ENCODE results near the gene CLDN25.
A peak's percentile ranks its signal among the peaks of the same experiment; 100 is the strongest.
"Not testable (repeated sequence)": the region's sequence is repeated elsewhere in the genome, so short reads cannot be mapped to it uniquely, and the experiment has no call there.

Gene CLDN25

DNA sequence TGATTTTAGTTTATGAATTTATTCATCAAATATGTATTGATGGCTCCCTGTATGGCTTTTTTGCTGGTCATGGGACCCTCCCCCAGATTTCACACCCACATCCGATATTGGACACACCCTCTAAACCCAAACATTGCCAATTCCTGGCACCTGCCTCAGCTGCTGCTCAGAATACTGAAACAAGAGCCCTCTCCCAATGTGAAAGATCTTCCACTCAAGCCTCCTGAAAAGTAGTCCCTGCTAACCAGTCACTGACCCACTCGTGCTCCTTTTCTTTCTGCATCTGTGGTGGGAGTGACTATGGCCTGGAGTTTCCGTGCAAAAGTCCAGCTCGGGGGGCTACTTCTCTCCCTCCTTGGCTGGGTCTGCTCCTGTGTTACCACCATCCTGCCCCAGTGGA is at the start of gene CLDN25:
Gene CLDN25 (plus strand): TSS at position 301 of the 400 bp plus-strand sequence. CDS start 0 bp downstream, at position 301.
- no peak for DNase-seq (ENCODE audit: low read depth in 2 of 3, low spot score in 2 of 3)

DNA sequence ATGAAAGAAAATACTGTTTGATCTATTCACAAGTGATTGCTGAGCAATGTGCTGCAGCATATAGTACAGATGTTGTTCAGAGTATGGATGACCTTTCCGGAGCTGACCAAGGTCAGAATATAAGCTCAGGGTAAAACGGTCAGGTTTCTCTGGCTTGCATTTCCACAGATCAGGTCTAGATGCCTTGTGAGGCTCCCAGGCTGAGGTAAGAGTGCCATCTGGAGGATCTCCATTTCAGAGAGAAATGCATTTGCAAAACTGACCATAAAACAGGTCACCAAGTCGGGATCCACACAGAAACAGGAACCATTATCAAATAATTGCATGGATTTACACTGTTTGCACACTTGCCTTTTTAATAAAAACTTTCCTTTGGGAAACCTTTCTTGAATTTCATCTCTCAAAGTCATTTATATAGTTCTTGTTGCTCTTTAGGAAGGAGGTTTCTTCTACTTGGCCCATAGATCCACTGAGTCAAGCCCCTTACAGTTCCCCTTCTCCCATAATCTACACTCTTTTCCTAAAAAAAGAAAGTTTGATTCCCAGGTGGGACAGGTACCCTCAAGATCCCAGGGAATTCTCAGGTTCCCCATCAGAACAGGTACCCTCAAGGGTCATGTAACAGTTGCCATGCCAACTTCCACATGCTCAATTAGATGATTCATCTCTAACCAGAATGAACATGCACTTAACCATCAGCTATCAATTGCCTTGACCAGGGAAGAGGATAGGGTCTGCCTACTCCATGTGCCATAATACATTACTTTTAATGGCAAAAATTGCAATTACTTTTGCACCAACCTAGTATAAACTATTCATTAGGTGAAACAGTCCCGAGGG is 48.5 kb upstream of the CLDN25 start:
- DNase-seq (ENCODE audit: low read depth in 2 of 3, low spot score in 2 of 3), result no peak

DNA sequence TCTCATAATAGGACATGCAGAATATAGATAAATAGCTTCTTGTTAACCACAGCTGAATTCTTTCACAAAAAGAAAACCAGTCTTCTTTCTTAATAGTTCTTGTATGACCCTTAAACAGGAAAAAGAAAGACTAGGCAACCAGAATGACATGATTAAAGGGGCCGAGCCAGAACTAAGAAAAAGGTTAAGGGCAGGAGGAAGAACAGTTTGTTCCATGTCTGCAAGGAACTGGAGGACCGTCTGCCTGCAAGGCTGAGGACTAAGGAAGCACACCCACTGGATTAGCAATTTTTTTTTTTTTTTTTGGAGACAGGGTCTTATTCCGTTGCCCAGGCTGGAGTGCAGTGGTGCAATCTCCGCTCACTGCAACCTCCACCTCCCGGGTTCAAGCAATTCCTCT is 47.5 kb upstream of the CLDN25 start:
- DNase-seq (ENCODE audit: low read depth in 2 of 3, low spot score in 2 of 3), result no peak

DNA sequence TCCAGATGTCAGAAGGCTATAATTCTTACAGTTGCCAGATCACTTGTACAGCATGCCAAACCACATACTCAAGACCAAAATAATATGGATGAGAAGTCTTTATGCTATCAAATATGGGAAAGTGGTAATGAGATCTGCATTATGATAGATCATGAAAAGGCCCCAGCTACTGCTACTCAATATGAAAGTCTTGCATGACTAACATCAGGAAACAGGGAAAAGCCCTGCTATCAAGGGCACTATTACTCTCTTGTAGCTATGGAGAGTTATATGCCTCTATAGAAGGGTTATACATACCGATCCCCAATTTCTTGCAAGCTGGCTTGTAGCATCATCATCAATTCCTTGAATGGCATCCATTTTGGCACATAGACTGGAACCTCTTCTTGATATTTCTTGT is 43.3 kb upstream of the CLDN25 start:
- DNase-seq (ENCODE audit: low read depth in 2 of 3, low spot score in 2 of 3), result no peak

DNA sequence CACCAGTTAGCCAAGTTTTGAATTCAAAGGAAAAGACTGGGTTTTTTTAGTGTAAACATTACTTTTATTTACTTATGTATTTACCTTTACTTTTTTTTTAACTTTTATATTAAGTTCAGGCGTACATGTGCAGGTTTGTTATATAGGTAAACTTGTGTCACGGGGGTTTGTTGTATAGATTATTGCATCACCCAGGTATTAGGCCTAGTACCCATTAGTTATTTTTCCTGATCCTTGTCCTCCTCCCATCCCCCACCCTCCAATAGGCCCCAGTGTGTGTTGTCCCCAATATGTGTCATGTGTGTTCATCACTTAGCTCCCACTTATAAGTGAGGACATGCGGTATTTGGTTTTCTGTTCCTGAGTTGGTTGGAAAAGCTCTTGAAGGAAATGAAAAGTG is 26.7 kb upstream of the CLDN25 start:
- DNase-seq (ENCODE audit: low read depth in 2 of 3, low spot score in 2 of 3), result no peak

DNA sequence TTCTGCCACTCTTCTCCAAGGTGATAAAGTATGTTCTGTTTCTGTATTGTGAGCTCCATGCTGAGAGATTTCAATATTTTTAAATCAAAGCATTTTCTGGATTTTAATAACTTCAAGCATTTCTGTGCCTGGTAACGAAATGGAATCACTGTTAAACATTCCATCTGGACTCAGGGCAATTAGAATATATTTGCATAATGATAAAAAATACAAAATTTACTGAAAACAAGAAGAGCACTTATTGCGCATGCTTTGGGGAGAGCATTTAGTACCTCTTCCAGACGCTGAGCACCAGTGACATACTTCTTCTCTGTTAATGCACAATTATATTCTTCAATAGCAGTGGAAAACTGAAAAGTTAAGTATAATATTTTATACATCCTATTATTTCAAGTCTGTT is 19.4 kb upstream of the CLDN25 start:
- no peak for DNase-seq (ENCODE audit: low read depth in 2 of 3, low spot score in 2 of 3)

DNA sequence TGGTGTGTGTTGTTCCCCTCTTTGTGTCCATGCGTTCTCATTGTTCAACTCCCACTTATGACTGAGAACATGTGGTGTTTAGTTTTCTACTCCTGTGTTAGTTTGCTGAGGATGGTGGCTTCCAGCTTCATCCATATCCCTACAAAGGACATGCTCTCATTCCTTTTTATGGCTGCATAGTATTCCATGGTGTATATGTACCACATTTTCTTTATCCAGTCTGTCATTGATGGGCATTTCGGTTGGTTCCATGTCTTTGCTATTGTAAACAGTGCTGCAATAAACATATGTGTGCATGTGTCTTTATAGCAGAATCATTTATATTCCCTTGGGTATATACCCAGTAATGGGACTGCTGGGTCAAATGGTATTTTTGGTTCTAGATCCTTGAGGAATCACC is 16.6 kb upstream of the CLDN25 start:
- not testable (repeated sequence) for DNase-seq (ENCODE audit: low read depth in 2 of 3, low spot score in 2 of 3)

DNA sequence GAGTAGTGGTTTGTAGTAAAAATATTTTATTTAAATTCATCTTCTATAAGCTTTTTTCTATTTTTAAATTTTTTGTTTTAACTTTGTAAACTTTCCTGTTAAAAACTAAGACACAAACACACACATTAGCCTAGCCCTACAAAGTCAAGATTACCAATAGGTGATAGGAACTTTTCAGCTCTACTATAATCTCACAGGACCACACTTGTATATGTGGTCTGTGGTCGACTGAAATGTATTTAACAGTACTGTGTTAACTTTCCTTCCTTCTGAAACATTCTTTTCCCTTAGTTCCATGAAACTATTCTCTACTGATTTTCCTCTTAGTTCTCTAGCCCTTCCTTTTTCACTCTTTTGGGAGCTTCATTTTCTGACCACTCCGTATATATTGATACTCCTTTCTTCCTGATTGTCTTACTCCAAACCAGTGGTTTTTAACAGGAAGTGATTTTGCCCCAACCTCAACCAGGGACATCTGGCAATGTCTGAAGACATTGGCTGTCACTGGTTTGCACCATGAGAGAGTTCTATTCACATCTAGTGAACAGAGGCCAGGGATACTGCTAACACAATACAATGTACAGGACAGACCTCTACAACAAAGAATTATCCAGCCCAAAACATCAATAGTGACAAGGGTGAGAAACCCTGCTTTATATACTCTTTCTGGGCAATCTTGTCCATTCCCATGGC is 14.9 kb upstream of the CLDN25 start:
- no peak for DNase-seq (ENCODE audit: low read depth in 2 of 3, low spot score in 2 of 3)

DNA sequence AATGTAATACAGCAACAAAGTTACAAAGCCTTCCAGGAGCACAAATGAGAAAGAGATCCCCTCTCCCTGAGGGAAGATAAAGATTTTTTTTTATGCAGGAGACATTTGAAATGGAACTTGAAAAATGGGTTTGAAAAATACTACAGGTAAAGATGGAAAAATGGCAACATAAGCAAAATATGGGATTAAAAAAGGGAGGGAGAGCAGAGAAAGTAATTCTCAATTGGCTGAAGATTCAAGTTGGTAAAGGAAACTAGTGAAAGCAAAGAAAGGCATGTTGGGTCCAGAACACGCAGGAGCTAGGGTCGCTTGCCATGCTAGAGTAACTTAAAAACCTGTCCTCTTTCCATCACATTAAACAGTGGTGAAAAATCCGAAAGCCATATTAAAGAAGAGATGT is 7.6 kb upstream of the CLDN25 start:
- DNase-seq (ENCODE audit: low read depth in 2 of 3, low spot score in 2 of 3), result no peak

DNA sequence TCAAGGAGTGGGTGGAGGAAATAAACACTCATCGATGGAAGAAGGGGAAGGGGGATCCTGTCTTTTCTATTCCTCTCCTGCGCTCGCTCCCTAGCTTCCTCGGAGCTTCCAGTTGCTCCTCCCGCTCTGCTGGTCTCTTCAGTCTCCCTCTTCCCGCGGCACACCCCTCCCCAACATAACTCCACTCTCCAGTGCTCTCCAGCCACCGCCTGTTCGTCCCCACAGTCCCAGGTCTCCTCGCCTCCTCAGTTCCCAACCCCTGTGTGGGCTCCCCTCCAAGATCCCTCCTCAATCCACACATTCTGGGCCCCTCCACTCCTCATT is 6.5 kb upstream of the CLDN25 start:
- DNase-seq (ENCODE audit: low read depth in 2 of 3, low spot score in 2 of 3), result peak in 1 of 3 experiments; percentile 11

DNA sequence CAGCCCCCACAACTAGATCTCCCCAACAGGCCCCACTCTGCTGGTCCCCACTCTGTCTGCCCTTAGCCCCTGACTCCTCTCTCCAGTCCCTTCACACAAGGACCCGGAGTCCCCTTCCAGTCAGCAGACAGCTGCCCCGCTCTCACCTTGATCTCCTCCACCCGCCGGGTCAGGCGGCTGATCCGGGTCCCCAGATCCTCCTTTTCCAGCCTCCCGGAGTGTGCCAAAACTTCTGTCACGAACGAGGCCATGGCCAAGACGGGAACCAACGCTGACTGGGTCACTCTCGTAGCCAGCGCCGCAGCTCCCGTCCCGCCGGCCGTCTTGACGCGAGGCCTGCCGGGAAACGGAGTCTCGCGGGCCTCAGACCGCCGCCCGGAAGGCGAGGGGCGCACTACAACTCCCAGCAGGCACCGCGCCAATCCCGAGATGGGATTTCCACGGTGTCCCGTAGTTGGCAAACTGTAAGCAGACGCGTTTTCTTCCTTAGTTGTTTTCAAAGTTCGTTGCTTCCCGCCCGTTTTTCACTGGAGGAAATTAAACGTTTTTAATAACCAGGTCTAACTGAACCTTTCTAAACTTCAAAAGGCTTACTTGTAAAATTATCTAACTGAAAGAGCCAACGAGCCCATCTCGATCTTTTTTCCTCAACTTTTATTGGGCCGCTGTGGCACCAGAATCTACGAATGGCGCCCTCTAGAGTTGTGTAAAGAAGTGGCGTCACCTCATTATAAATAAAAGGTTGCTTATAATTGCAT is 6.0 kb upstream of the CLDN25 start, which contains the start of gene ZW10:
Gene ZW10 (minus strand): TSS at position 277 of the 758 bp plus-strand sequence. CDS start 26 bp downstream, at position 251.
- DNase-seq (ENCODE audit: low read depth in 2 of 3, low spot score in 2 of 3), result peak; percentile 69 to 84 (median 76)

DNA sequence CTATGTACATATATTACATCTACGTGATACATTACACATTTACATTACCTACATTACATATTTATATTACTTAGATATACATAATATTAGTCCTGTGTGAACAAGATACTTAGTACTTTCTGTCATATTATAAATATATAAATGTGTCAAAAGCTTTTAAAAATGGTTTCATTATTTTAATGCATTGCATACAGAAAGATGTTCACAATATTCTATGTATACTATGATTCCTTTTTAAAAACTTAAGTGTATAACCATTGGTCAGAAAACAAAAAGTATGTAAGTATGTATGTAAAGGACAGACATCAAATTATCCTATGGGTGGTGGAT is 5.5 kb upstream of the CLDN25 start:
- DNase-seq (ENCODE audit: low read depth in 2 of 3, low spot score in 2 of 3), result no peak

DNA sequence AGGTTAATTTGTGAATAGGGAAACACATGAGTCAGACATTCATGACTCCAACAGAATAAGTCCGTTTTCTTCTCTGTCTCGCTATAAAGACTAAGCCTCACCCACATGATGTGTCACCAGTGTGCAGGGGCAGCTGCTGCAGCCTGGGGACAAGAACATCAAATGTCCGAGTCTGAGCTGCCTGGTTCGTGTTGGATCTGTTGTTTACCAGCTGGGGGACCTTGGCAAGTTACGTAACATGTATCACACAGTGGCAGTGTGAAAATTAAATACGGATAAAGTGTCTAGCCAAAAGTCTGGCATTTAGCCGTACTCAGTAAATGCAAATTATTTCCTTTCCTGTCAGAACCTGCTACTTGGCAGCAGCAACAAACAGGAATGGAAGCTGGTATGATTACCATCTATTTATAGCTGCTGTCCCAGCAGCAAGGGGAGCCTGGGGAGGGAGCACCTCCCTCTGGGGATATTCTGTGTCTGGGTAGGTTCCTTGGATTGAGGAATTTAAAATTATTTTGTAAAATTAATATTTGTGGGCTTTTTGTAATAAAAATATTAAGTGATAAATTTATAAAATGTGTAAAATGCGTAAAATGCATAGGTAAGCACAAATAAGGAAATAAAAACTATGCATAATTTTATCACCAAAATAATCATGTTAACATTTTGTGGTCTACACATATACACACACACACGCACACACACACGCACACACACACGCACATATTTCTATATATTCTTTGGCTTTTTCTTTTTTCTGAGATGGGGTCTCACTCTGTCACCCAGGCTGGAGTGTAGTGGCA is 1.3 kb upstream of the CLDN25 start:
- DNase-seq (ENCODE audit: low read depth in 2 of 3, low spot score in 2 of 3), result no peak

DNA sequence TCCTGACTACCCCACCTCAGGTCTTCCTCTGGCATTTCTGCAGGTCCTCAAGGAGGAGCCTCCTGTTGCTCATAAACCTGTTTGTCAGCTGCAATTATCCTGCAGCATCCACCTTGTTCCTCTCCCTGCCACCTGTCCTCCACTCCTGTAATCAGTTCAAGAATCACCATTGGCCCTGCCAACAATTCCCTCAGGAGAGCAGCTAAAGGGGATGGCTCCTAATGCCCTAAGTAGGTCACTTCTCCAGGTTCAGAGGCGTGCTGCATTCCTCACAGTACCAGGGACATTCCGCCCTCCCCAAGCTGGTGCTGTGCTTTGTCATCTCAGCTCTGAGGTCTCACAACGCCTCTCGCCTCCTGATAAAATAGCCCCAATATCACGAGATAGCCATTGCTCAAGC is 2.1 kb downstream of the CLDN25 start:
- no peak for DNase-seq (ENCODE audit: low read depth in 2 of 3, low spot score in 2 of 3)

DNA sequence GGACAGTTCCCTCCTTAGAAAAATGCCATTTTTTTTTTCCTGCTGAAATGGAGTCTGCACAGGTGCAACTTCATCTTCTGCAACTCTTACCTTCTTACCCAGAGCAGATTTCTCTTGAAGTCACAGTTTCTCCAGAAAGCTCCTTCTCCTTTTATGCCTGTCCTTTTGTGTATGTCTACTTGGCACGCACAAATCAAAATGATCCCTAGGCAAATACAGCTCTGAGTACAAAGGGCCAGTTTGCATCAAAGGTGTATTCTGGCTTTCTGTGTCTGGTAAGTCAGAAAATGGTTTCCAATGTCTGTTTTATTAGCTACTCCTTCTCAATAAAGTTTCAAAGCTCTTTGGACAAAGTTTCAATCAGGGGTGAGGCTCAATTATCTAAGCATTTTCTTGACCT is 2.5 kb downstream of the CLDN25 start:
- DNase-seq (ENCODE audit: low read depth in 2 of 3, low spot score in 2 of 3), result no peak

DNA sequence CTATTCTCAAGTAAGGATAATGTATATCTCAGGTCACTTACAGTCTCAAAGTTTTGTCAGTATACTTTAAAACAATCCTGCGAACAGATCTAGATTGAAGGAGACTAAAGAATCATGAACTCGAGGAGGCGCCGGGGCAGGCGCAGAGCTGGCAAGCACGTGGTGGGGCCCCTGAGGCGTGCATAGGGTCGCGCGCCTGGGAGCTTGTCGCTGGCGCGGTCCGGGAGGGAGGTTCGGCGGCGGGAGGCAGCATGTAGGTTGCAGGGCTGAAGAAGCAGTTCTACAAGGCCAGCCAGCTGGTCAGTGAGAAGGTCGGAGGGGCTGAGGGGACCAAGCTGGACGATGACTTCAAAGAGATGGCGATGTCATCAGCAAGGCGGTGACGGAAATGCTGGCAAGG is 9.4 kb downstream of the CLDN25 start:
- DNase-seq (ENCODE audit: low read depth in 2 of 3, low spot score in 2 of 3), result not testable (repeated sequence)

DNA sequence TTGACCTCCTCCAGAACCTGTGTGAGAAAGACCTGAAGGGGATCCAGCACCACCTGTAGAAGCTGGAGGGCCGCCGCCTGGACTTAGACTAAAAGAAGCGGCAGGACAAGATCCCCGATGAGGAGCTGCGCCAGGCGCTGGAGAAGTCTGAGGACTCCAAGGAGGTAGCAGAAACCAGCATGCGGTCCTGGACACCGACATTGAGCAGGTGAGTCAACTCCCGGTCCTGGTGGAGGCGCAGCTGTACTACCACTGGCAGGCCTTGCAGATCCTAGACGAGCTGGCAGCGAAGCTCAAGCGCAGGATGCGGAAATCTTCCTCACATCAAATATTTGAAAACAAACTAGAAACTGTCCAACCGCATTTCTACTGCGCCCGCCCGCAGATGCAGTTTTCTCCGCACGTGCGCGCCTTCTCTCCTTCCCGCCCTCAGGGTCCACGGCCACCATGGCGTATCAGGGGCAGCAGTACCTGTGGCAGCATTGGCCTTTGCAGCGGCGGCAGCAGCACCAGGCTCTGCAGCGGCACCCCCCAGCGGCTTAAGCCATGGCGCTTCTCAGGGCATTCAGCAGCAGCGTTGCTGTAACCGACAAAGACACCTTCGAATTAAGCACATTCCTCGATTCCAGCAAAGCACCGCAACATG is 10.2 kb downstream of the CLDN25 start:
- DNase-seq (ENCODE audit: low read depth in 2 of 3, low spot score in 2 of 3), result no peak

DNA sequence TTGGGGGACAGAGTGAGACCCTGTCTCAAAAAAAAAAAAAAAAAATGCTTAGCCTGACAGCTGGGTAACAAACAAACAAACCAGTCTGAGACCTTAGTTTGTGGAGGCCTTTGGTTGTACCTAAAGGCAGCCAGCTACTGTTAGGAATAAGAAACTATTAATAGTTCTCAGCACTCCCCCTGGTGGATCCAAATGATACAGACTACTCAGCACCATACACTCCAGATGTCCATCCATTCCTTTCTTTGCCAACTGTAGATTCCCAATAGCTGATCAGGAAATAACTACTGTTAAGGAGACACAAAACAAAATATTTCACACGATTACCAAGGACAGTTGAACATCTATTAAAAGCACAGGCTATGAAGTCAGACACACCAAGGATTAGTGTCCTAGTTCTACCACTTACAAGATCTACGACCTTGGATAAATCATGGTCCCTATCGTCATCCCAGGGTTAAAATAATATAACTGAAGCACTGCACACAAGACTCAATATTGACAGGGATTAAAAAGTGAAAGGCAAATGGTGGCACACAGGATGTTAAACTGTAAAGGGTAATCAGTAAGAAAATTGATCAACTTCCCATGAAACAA is 17.2 kb downstream of the CLDN25 start:
- DNase-seq (ENCODE audit: low read depth in 2 of 3, low spot score in 2 of 3), result no peak

DNA sequence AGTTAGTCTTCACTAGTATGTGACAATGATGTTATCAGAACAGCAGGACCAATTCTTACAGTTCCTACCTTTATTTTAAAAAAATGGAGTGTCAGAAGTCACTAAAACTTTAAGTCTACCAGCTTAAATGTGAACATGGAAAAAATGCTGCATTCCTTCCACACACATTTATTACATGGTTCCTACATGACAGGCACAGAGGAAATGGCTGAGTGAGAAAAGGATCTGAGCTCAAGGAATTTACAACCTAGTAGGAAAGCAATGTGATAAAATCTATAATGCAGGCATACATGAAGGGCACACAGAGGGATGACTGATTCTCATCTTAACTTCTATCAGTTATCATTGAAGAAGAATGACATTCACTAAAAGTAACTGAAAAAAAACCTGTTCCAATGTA is 23.0 kb downstream of the CLDN25 start:
- DNase-seq (ENCODE audit: low read depth in 2 of 3, low spot score in 2 of 3), result no peak

DNA sequence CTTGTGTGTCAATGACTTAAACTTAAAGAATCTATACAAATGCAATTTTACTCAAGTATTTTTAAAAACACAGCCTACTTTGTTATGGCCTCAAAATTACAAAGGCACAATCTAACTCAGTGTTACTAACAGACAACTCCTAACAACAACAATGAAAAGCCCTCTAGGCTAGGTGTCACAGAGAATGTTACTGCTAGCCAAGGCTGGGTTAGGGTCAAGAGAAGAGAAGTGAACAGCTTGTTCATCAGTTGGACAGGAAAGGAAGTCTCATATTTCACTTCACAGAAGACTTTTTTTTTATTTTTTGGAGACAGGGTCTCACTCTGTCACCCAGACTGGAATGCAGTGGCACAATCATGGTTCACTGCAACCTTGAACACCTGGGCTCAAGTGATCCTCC is 26.0 kb downstream of the CLDN25 start:
- no peak for DNase-seq (ENCODE audit: low read depth in 2 of 3, low spot score in 2 of 3)
